ENCODE data around the gene ABCG2. TPM values are rescaled to one million over a fixed set of nuclear protein-coding genes. Genes with fewer than 3 reads are reported as not detected.

Gene ABCG2
- total RNA-seq, 2 experiments from 2014 or later = 0.25 to 0.54 TPM

Other genes with a start within 250 kb of the ABCG2 start
- not detected for gene SPP1, start 182.9 kb downstream of the ABCG2 start, total RNA-seq
- 1 to 10 TPM; 2.3 to 2.8 TPM for gene PKD2, start 151.0 kb downstream of the ABCG2 start, total RNA-seq
- gene PPM1K, start 125.9 kb upstream of the ABCG2 start, total RNA-seq = 10 to 100 TPM; 46.1 to 57.5 TPM
- 1 to 10 TPM; 3.0 to 4.0 TPM for gene HERC6, start 220.2 kb upstream of the ABCG2 start, total RNA-seq